NT2/D1 (cell line): ENCODE results near the gene GP1BB.

Source experiments
- SUZ12 ChIP-seq: IDR thresholded peaks from 2 replicates; pipeline ENCODE4 v1.6.1; 2011; ENCODE audit not compliant: insufficient read length, insufficient read depth; ENCODE audit errors: extremely low read depth
- YY1 ChIP-seq: IDR thresholded peaks from 2 replicates; pipeline ENCODE4 v1.6.1; 2011; ENCODE audit not compliant: insufficient read length, insufficient read depth
- ZNF274 ChIP-seq: IDR thresholded peaks from 2 replicates; pipeline ENCODE4 v1.6.1; 2011; ENCODE audit warnings: mild to moderate bottlenecking, low read depth, low read length

GRCh38 chr22:19687561-19688300 lies 35.6 kb upstream of the GP1BB start:
- TF ChIP-seq YY1 (no peak), ZNF274 (no peak), SUZ12 (no peak)
